ENCODE measurements around the gene IL21R.

DNA sequence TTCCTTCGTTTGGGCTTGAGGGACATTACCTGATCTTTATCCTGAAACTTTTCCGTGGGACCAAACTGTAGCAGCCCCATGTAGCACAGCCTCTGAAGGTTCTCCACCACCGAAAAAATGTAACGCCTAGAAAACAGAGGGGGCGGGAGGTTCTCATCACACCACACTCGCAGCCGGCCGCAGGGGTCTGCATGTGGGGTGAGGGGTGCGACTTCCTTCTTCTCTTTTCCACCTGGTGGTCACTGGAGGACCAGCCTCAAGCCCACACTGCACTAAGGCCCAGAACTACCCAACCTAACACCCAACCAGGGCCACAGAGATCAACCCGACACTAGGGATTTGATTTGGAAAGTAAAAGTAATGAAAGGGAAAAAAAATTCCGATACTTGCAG lies 90.6 kb downstream of the IL21R start:
- TF ChIP-seq, protein P1, sequence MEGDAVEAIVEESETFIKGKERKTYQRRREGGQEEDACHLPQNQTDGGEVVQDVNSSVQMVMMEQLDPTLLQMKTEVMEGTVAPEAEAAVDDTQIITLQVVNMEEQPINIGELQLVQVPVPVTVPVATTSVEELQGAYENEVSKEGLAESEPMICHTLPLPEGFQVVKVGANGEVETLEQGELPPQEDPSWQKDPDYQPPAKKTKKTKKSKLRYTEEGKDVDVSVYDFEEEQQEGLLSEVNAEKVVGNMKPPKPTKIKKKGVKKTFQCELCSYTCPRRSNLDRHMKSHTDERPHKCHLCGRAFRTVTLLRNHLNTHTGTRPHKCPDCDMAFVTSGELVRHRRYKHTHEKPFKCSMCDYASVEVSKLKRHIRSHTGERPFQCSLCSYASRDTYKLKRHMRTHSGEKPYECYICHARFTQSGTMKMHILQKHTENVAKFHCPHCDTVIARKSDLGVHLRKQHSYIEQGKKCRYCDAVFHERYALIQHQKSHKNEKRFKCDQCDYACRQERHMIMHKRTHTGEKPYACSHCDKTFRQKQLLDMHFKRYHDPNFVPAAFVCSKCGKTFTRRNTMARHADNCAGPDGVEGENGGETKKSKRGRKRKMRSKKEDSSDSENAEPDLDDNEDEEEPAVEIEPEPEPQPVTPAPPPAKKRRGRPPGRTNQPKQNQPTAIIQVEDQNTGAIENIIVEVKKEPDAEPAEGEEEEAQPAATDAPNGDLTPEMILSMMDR (conservative IDR thresholded peaks at IDR 0.05) = no peak
- no peak for TF ChIP-seq EZH2 (IDR thresholded peaks at IDR 0.05; ENCODE audit: low read depth)
